ENCODE data around the gene ALK. TPM values are rescaled to one million over a fixed set of nuclear protein-coding genes. Genes with fewer than 3 reads are reported as not detected.

ALK gene
- total and polyA plus RNA-seq, 4 donors, result 4.2 to 16.7 (median 14.2) TPM

GRCh38 chr2:29627279-29627711, 294.1 kb downstream of the ALK start:
- Histone ChIP-seq H3K36me3 (ENCODE audit: control insufficient read depth, insufficient read depth, low read length) (no peaks in the 10 kb centered on the region), H3K4me3 (ENCODE audit: low read depth, low read length) (no peak overlapping the region), H3K4me1 (ENCODE audit: control insufficient read depth, insufficient read depth, low read length) (peaks cover 5% of the 10 kb centered on the region), H3K27ac (ENCODE audit: low read depth, low read length) (no peak overlapping the region), H3K27me3 (ENCODE audit: control insufficient read depth, insufficient read depth, low read length) (no peaks in the 10 kb centered on the region), H3K9me3 (ENCODE audit: control insufficient read depth, insufficient read depth, low read length) (no peaks in the 10 kb centered on the region)
- peak in 4 of 6 donors; percentile 10 to 78 (median 39) for DNase-seq (ENCODE audit: low read depth in 4 of 6, low spot score in 6 of 6)
- WGBS (ENCODE audit: insufficient coverage), result 60% methylated on average over 1 of the region's 5 CpGs

- H3K4me3 ChIP-seq (ENCODE audit: low read depth, low read length), result no peak overlapping the region
- H3K27me3 ChIP-seq (ENCODE audit: control insufficient read depth, insufficient read depth, low read length), result no peaks in the 10 kb centered on the region
- WGBS (ENCODE audit: insufficient coverage), result no CpG with 5 or more reads among the region's 1 CpG
- DNase-seq (ENCODE audit: low read depth in 4 of 6, low spot score in 6 of 6), result peak in 1 of 6 donors; percentile 48
- H3K9me3 ChIP-seq (ENCODE audit: control insufficient read depth, insufficient read depth, low read length), result no peaks in the 10 kb centered on the region
- no peaks in the 10 kb centered on the region for H3K4me1 ChIP-seq (ENCODE audit: control insufficient read depth, insufficient read depth, low read length)
- no peaks in the 10 kb centered on the region for H3K36me3 ChIP-seq (ENCODE audit: control insufficient read depth, insufficient read depth, low read length)
- H3K27ac ChIP-seq (ENCODE audit: low read depth, low read length), result no peak overlapping the region
Measured at GRCh38 chr2:29620890-29621289, 300.5 kb downstream of the ALK start.

GRCh38 chr2:29619689-29620088, 301.7 kb downstream of the ALK start:
- 72% methylated on average over 4 of the region's 6 CpGs for WGBS (ENCODE audit: insufficient coverage)
- Histone ChIP-seq H3K4me1 (ENCODE audit: control insufficient read depth, insufficient read depth, low read length) (no peaks in the 10 kb centered on the region), H3K4me3 (ENCODE audit: low read depth, low read length) (no peak overlapping the region), H3K27me3 (ENCODE audit: control insufficient read depth, insufficient read depth, low read length) (no peaks in the 10 kb centered on the region), H3K9me3 (ENCODE audit: control insufficient read depth, insufficient read depth, low read length) (no peaks in the 10 kb centered on the region), H3K27ac (ENCODE audit: low read depth, low read length) (no peak overlapping the region), H3K36me3 (ENCODE audit: control insufficient read depth, insufficient read depth, low read length) (no peaks in the 10 kb centered on the region)
- DNase-seq (ENCODE audit: low read depth in 4 of 6, low spot score in 6 of 6), result no peak

GRCh38 chr2:29618024-29618423, 303.4 kb downstream of the ALK start:
- Histone ChIP-seq H3K4me3 (ENCODE audit: low read depth, low read length) (no peak overlapping the region), H3K27me3 (ENCODE audit: control insufficient read depth, insufficient read depth, low read length) (no peaks in the 10 kb centered on the region), H3K9me3 (ENCODE audit: control insufficient read depth, insufficient read depth, low read length) (no peaks in the 10 kb centered on the region), H3K36me3 (ENCODE audit: control insufficient read depth, insufficient read depth, low read length) (no peaks in the 10 kb centered on the region), H3K27ac (ENCODE audit: low read depth, low read length) (no peak overlapping the region), H3K4me1 (ENCODE audit: control insufficient read depth, insufficient read depth, low read length) (no peaks in the 10 kb centered on the region)
- WGBS (ENCODE audit: insufficient coverage), result 100% methylated on average over 1 of the region's 2 CpGs
- DNase-seq (ENCODE audit: low read depth in 4 of 6, low spot score in 6 of 6), result no peak

GRCh38 chr2:29617351-29617750, 304.0 kb downstream of the ALK start:
- H3K36me3 ChIP-seq (ENCODE audit: control insufficient read depth, insufficient read depth, low read length), result no peaks in the 10 kb centered on the region
- H3K4me1 ChIP-seq (ENCODE audit: control insufficient read depth, insufficient read depth, low read length), result no peaks in the 10 kb centered on the region
- H3K9me3 ChIP-seq (ENCODE audit: control insufficient read depth, insufficient read depth, low read length), result no peaks in the 10 kb centered on the region
- WGBS (ENCODE audit: insufficient coverage), result 87% methylated on average over 2 of the region's 3 CpGs
- no peak overlapping the region for H3K4me3 ChIP-seq (ENCODE audit: low read depth, low read length)
- no peak for DNase-seq (ENCODE audit: low read depth in 4 of 6, low spot score in 6 of 6)
- H3K27me3 ChIP-seq (ENCODE audit: control insufficient read depth, insufficient read depth, low read length), result no peaks in the 10 kb centered on the region
- H3K27ac ChIP-seq (ENCODE audit: low read depth, low read length), result no peak overlapping the region

GRCh38 chr2:29616569-29616968, 304.8 kb downstream of the ALK start:
- WGBS (ENCODE audit: insufficient coverage), result 60% methylated on average over 1 of the region's 1 CpG
- Histone ChIP-seq H3K9me3 (ENCODE audit: control insufficient read depth, insufficient read depth, low read length) (no peaks in the 10 kb centered on the region), H3K27ac (ENCODE audit: low read depth, low read length) (no peak overlapping the region), H3K4me3 (ENCODE audit: low read depth, low read length) (no peak overlapping the region), H3K4me1 (ENCODE audit: control insufficient read depth, insufficient read depth, low read length) (no peaks in the 10 kb centered on the region), H3K36me3 (ENCODE audit: control insufficient read depth, insufficient read depth, low read length) (no peaks in the 10 kb centered on the region), H3K27me3 (ENCODE audit: control insufficient read depth, insufficient read depth, low read length) (no peaks in the 10 kb centered on the region)
- no peak for DNase-seq (ENCODE audit: low read depth in 4 of 6, low spot score in 6 of 6)

GRCh38 chr2:29615841-29616240, 305.5 kb downstream of the ALK start:
- Histone ChIP-seq H3K27me3 (ENCODE audit: control insufficient read depth, insufficient read depth, low read length) (no peaks in the 10 kb centered on the region), H3K9me3 (ENCODE audit: control insufficient read depth, insufficient read depth, low read length) (no peaks in the 10 kb centered on the region), H3K4me3 (ENCODE audit: low read depth, low read length) (no peak overlapping the region), H3K4me1 (ENCODE audit: control insufficient read depth, insufficient read depth, low read length) (no peaks in the 10 kb centered on the region), H3K27ac (ENCODE audit: low read depth, low read length) (no peak overlapping the region), H3K36me3 (ENCODE audit: control insufficient read depth, insufficient read depth, low read length) (no peaks in the 10 kb centered on the region)
- no peak for DNase-seq (ENCODE audit: low read depth in 4 of 6, low spot score in 6 of 6)
- WGBS (ENCODE audit: insufficient coverage), result 100% methylated on average over 5 of the region's 6 CpGs

DNA sequence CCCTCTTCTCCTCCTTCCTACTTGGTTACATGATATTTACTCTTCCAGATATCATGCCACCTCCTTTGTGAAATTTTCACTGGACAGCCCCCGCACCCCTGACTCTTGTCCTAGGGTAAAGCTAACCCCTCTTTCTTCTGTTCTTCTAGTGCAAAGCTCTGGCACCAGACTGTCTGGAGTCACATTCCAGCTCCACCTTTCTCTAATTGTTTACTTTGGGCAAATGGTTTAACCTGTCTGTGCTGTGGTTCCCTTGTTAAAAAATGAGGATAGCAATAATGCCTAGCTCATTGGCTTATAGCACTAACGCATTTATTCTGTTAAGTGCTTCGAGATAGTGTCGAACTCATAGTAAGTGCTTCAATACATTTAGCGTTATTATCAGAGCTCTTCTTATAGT, 306.2 kb downstream of the ALK start:
- Histone ChIP-seq H3K27me3 (ENCODE audit: control insufficient read depth, insufficient read depth, low read length) (no peaks in the 10 kb centered on the region), H3K4me1 (ENCODE audit: control insufficient read depth, insufficient read depth, low read length) (no peaks in the 10 kb centered on the region), H3K4me3 (ENCODE audit: low read depth, low read length) (no peak overlapping the region), H3K36me3 (ENCODE audit: control insufficient read depth, insufficient read depth, low read length) (no peaks in the 10 kb centered on the region), H3K27ac (ENCODE audit: low read depth, low read length) (no peak overlapping the region), H3K9me3 (ENCODE audit: control insufficient read depth, insufficient read depth, low read length) (no peaks in the 10 kb centered on the region)
- DNase-seq (ENCODE audit: low read depth in 4 of 6, low spot score in 6 of 6), result no peak
- 100% methylated on average over 1 of the region's 5 CpGs for WGBS (ENCODE audit: insufficient coverage)

- no peak overlapping the region for H3K27ac ChIP-seq (ENCODE audit: low read depth, low read length)
- H3K36me3 ChIP-seq (ENCODE audit: control insufficient read depth, insufficient read depth, low read length), result no peaks in the 10 kb centered on the region
- no peaks in the 10 kb centered on the region for H3K9me3 ChIP-seq (ENCODE audit: control insufficient read depth, insufficient read depth, low read length)
- no peak for DNase-seq (ENCODE audit: low read depth in 4 of 6, low spot score in 6 of 6)
- 87% methylated on average over 6 of the region's 6 CpGs for WGBS (ENCODE audit: insufficient coverage)
- H3K4me1 ChIP-seq (ENCODE audit: control insufficient read depth, insufficient read depth, low read length), result no peaks in the 10 kb centered on the region
- H3K4me3 ChIP-seq (ENCODE audit: low read depth, low read length), result no peak overlapping the region
- H3K27me3 ChIP-seq (ENCODE audit: control insufficient read depth, insufficient read depth, low read length), result no peaks in the 10 kb centered on the region
Measured at GRCh38 chr2:29614295-29614830, 307.0 kb downstream of the ALK start.

- no peak overlapping the region for H3K27ac ChIP-seq (ENCODE audit: low read depth, low read length)
- H3K27me3 ChIP-seq (ENCODE audit: control insufficient read depth, insufficient read depth, low read length), result no peaks in the 10 kb centered on the region
- WGBS (ENCODE audit: insufficient coverage), result 96% methylated on average over 7 of the region's 8 CpGs
- no peak overlapping the region for H3K4me3 ChIP-seq (ENCODE audit: low read depth, low read length)
- DNase-seq (ENCODE audit: low read depth in 4 of 6, low spot score in 6 of 6), result no peak
- H3K4me1 ChIP-seq (ENCODE audit: control insufficient read depth, insufficient read depth, low read length), result no peaks in the 10 kb centered on the region
- no peaks in the 10 kb centered on the region for H3K9me3 ChIP-seq (ENCODE audit: control insufficient read depth, insufficient read depth, low read length)
- H3K36me3 ChIP-seq (ENCODE audit: control insufficient read depth, insufficient read depth, low read length), result no peaks in the 10 kb centered on the region
Measured at GRCh38 chr2:29613792-29614266, 307.6 kb downstream of the ALK start.

All from spinal cord (tissue), 10 donors.